C4-2B (cell line): Measurements from ENCODE around the gene SLC19A3.

Experiments
- CTCF ChIP-seq: fragments of 450-650 bp; conservative IDR thresholded peaks from 2 replicates; pipeline ENCODE4 v1.5.1; 2017; ENCODE audit warnings: mild to moderate bottlenecking
- ZFX ChIP-seq: fragments of 450-650 bp; IDR thresholded peaks from 2 replicates; pipeline ENCODE4 v1.6.1; 2017

DNA sequence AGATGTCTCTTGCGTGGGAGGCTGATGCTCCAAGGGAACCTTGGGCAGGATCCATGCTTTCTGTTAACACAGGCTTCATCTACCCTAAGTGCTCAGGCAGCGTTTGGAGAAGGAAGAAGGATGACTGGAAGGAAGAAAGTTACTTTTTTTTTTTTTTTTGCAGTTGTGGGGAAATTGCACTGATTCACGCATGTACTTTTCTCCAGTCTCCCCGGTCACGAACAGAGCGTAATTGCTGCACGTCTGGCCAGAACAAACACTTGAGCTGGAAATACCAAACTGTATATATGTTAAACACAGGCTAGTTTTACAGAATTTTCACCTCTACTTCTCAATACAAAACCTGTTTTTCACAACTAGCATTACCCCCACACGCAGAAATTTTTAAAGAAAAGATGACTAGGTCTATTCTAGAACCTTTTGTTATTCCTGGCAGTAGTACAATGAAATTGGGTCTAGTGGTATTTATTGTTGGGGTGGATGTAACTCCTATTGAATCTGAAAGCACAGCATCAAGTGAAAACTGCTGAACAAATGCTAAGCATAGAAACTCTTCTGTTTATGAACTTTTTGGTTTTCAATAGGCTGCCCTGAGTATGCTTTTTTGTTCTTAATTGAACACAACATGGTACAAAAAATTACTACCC, 60.5 kb downstream of the SLC19A3 start:
- TF ChIP-seq CTCF = no peak
- TF ChIP-seq ZFX = no peak
